Naive thymus-derived CD4-positive, alpha-beta T cell (primary cell): ENCODE measurements around the gene RBFA. TPM values are rescaled to one million over a fixed set of nuclear protein-coding genes. Genes with fewer than 3 reads are reported as not detected.
"Not testable (repeated sequence)": the region's sequence is repeated elsewhere in the genome, so short reads cannot be mapped to it uniquely, and the experiment has no call there.

Experiments
- ATAC-seq: fragments of 150-1000 bp; cut with Tn5 transposase; 2 replicates; pipeline ENCODE4 v1.10.0; 2021; ENCODE audit warnings: mild to moderate bottlenecking, moderate library complexity
- CTCF ChIA-PET: fragments of 350-600 bp; sonication (Branson Sonifier 250); formaldehyde crosslinking; loops from one replicate; lab custom pipeline; 2021; ENCODE audit warnings: antibody characterized with exemption; lab: Charles Lee
- POLR2A ChIA-PET: fragments of 350-600 bp; sonication (Branson Sonifier 250); formaldehyde crosslinking; loops from one replicate; lab custom pipeline; 2021; ENCODE audit warnings: antibody characterized with exemption, inconsistent platforms; lab: Charles Lee
- DNase-seq, 9 donors: peaks; one replicate each; pipeline versions ENCODE4 v3.0.0 to v3.0.0-alpha.2; 2020 to 2022; ENCODE audit warnings: mixed read lengths in 1 of 9
- H3K27ac ChIP-seq: one replicate; pipeline ENCODE4 v1.7.0; 2013; ENCODE audit warnings: mild to moderate bottlenecking, low read depth, low read length, moderate library complexity
- H3K27me3 ChIP-seq, 2 donors: one replicate each; pipeline ENCODE4 v1.7.0; 2013; ENCODE audit warnings: low read length in 2 of 2, mild to moderate bottlenecking in 2 of 2, moderate library complexity in 2 of 2; ENCODE audit not compliant: control insufficient read depth in 2 of 2, insufficient read depth in 2 of 2
- H3K36me3 ChIP-seq, 3 experiments: 1 replicate in 2 of 3; 2 replicates in 1 of 3; pipeline ENCODE4 v1.7.0; 2013; ENCODE audit warnings: low read length in 3 of 3, mild to moderate bottlenecking in 3 of 3, moderate library complexity in 1 of 3; ENCODE audit not compliant: insufficient read depth in 3 of 3, control insufficient read depth in 2 of 3
- H3K4me1 ChIP-seq, 2 donors: one replicate each; pipeline ENCODE4 v1.7.0; 2013; ENCODE audit warnings: low read length in 2 of 2, mild to moderate bottlenecking in 2 of 2, moderate library complexity in 1 of 2; ENCODE audit not compliant: control insufficient read depth in 2 of 2, insufficient read depth in 2 of 2
- H3K4me3 ChIP-seq: 2 replicates; pipeline ENCODE4 v1.7.0; 2013; ENCODE audit warnings: mild to moderate bottlenecking, low read length
- H3K9me3 ChIP-seq, 3 experiments: 1 replicate in 2 of 3; 2 replicates in 1 of 3; pipeline ENCODE4 v1.7.0; 2013; ENCODE audit warnings: low read length in 3 of 3; ENCODE audit not compliant: control insufficient read depth in 2 of 3
- H3K27ac Mint-ChIP-seq, 9 donors: one replicate each; pipeline ENCODE4 v1.8.0; 2020 to 2022; ENCODE audit warnings: mixed read lengths in 9 of 9, mild to moderate bottlenecking in 8 of 9, moderate library complexity in 5 of 9, inconsistent platforms in 2 of 9
- H3K27me3 Mint-ChIP-seq, 5 donors: one replicate each; pipeline ENCODE4 v1.8.0; 2021 to 2022; ENCODE audit warnings: mixed read lengths in 5 of 5, mild to moderate bottlenecking in 1 of 5
- H3K36me3 Mint-ChIP-seq, 5 donors: one replicate each; pipeline ENCODE4 v1.8.0; 2020 to 2022; ENCODE audit warnings: mixed read lengths in 5 of 5, mild to moderate bottlenecking in 3 of 5, inconsistent platforms in 1 of 5
- H3K4me1 Mint-ChIP-seq, 7 donors: one replicate each; pipeline ENCODE4 v1.8.0; 2020 to 2022; ENCODE audit warnings: mixed read lengths in 7 of 7, mild to moderate bottlenecking in 3 of 7, inconsistent platforms in 1 of 7
- H3K4me3 Mint-ChIP-seq, 10 donors: one replicate each; pipeline ENCODE4 v1.8.0; 2020 to 2022; ENCODE audit warnings: mild to moderate bottlenecking in 10 of 10, mixed read lengths in 10 of 10, moderate library complexity in 6 of 10, inconsistent platforms in 2 of 10
- H3K9me3 Mint-ChIP-seq, 11 donors: one replicate each; pipeline ENCODE4 v1.8.0; 2020 to 2022; ENCODE audit warnings: mixed read lengths in 11 of 11, mild to moderate bottlenecking in 4 of 11, inconsistent platforms in 1 of 11, moderate library complexity in 1 of 11
- intact Hi-C, 2 donors: fragments of 100-400 bp; cut with micrococcal nuclease; formaldehyde crosslinking; loops; one replicate each; pipeline ENCODE4 v1.15.1; 2023
- polyA plus RNA-seq, 2 donors: library from polyadenylated mRNA; unstranded; fragments of 300-500 nt; fragmentation: Illumina TruSeq; gene quantifications; one replicate each; pipeline ENCODE4 v1.2.3, GENCODE V29; 2021
- total RNA-seq, 6 experiments: library from RNA in 5 of 6; stranded (reverse) in 5 of 6; gene quantifications; 1 replicate in 5 of 6; 2 replicates in 1 of 6; pipeline ENCODE4 v1.2.3 and lab custom pipeline; 2021 to 2026

Gene RBFA
- total and polyA plus RNA-seq, 7 experiments from 2014 or later = 14.6 to 23.5 (median 21.6) TPM

GRCh38 chr18:80004600-80005342, 29.5 kb upstream of the RBFA start:
- peaks cover 0 to 39% (median 16%) of the 10 kb centered on the region in 5 donors for H3K36me3 Mint-ChIP-seq
- H3K27ac Mint-ChIP-seq = no peak overlapping the region

GRCh38 chr18:80006724-80007123, 27.5 kb upstream of the RBFA start:
- Mint-ChIP-seq H3K4me3 (no peak overlapping the region), H3K36me3 (peaks cover 0 to 45% (median 35%) of the 10 kb centered on the region in 5 donors), H3K4me1 (no peaks in the 10 kb centered on the region), H3K9me3 (peaks cover 0 to 65% (median 21%) of the 10 kb centered on the region in 11 donors), H3K27me3 (no peaks in the 10 kb centered on the region), H3K27ac (no peak overlapping the region)
- Histone ChIP-seq H3K36me3 (no peaks in the 10 kb centered on the region), H3K27me3 (no peaks in the 10 kb centered on the region), H3K27ac (no peak overlapping the region), H3K9me3 (peaks cover 0 to 8% (median 0%) of the 10 kb centered on the region in 3 experiments), H3K4me3 (no peak overlapping the region), H3K4me1 (no peaks in the 10 kb centered on the region)
- ChIA-PET POLR2A (no interaction called here), CTCF (no interaction called here)
- intact Hi-C loops = no loop called here
- ATAC-seq (no peak), DNase-seq (no peak)

More at GRCh38 chr18:80004600-80005342, 29.5 kb upstream of the RBFA start:
- ATAC-seq (no peak), DNase-seq (no peak)
- Mint-ChIP-seq H3K4me3 (no peak overlapping the region), H3K4me1 (no peaks in the 10 kb centered on the region), H3K27me3 (no peaks in the 10 kb centered on the region), H3K9me3 (peaks cover 7 to 65% (median 21%) of the 10 kb centered on the region in 11 donors)
- CTCF ChIA-PET = no interaction called here
- POLR2A ChIA-PET = no interaction called here
- peaks cover 0 to 22% (median 0%) of the 10 kb centered on the region in 3 experiments for H3K9me3 ChIP-seq
- intact Hi-C loops = no loop called here
- no peaks in the 10 kb centered on the region for H3K4me1 ChIP-seq
- no peak overlapping the region for H3K27ac ChIP-seq
- H3K36me3 ChIP-seq = no peaks in the 10 kb centered on the region
- H3K27me3 ChIP-seq = no peaks in the 10 kb centered on the region
- H3K4me3 ChIP-seq = no peak overlapping the region

- CTCF ChIA-PET = no interaction called here
- H3K4me3 Mint-ChIP-seq = no peak overlapping the region
- Histone ChIP-seq H3K27ac (no peak overlapping the region), H3K36me3 (no peaks in the 10 kb centered on the region), H3K27me3 (no peaks in the 10 kb centered on the region), H3K4me1 (no peaks in the 10 kb centered on the region), H3K4me3 (no peak overlapping the region), H3K9me3 (peaks cover 0 to 14% (median 0%) of the 10 kb centered on the region in 3 experiments)
- ATAC-seq (no peak), DNase-seq (no peak)
- H3K27ac Mint-ChIP-seq = no peak overlapping the region
- H3K9me3 Mint-ChIP-seq = peaks cover 0 to 83% (median 27%) of the 10 kb centered on the region in 11 donors
- POLR2A ChIA-PET = no interaction called here
- intact Hi-C loops = no loop called here
- H3K36me3 Mint-ChIP-seq = peaks cover 0 to 53% (median 36%) of the 10 kb centered on the region in 5 donors
- H3K4me1 Mint-ChIP-seq = no peaks in the 10 kb centered on the region
- H3K27me3 Mint-ChIP-seq = no peaks in the 10 kb centered on the region
Observed at GRCh38 chr18:80009661-80010550, 24.3 kb upstream of the RBFA start.

- Histone ChIP-seq H3K4me3 (no peak overlapping the region), H3K9me3 (peaks cover 0 to 14% (median 0%) of the 10 kb centered on the region in 3 experiments), H3K36me3 (no peaks in the 10 kb centered on the region), H3K27ac (no peak overlapping the region), H3K27me3 (no peaks in the 10 kb centered on the region), H3K4me1 (no peaks in the 10 kb centered on the region)
- DNase-seq = no peak
- H3K4me1 Mint-ChIP-seq = no peaks in the 10 kb centered on the region
- peaks cover 0 to 85% (median 27%) of the 10 kb centered on the region in 11 donors for H3K9me3 Mint-ChIP-seq
- no peak for ATAC-seq
- H3K4me3 Mint-ChIP-seq = no peak overlapping the region
- intact Hi-C loops = no loop called here
- ChIA-PET POLR2A (no interaction called here), CTCF (no interaction called here)
- no peaks in the 10 kb centered on the region for H3K27me3 Mint-ChIP-seq
- peaks cover 0 to 53% (median 36%) of the 10 kb centered on the region in 5 donors for H3K36me3 Mint-ChIP-seq
- no peak overlapping the region for H3K27ac Mint-ChIP-seq
Observed at GRCh38 chr18:80010551-80010906, 23.7 kb upstream of the RBFA start.

- H3K4me3 Mint-ChIP-seq, H3K27ac Mint-ChIP-seq, H3K36me3 ChIP-seq, H3K4me1 Mint-ChIP-seq, DNase-seq, ATAC-seq, H3K4me1 ChIP-seq, H3K27ac ChIP-seq, H3K27me3 ChIP-seq, CTCF ChIA-PET, intact Hi-C loops, POLR2A ChIA-PET, H3K4me3 ChIP-seq, H3K27me3 Mint-ChIP-seq: not testable (repeated sequence)
- Mint-ChIP-seq H3K9me3 (peaks cover 0 to 80% (median 24%) of the 10 kb centered on the region in 11 donors), H3K36me3 (peaks cover 0 to 53% (median 36%) of the 10 kb centered on the region in 5 donors)
- H3K9me3 ChIP-seq = peaks cover 0 to 14% (median 0%) of the 10 kb centered on the region in 3 experiments
Observed at GRCh38 chr18:80011496-80012137, 22.6 kb upstream of the RBFA start.

GRCh38 chr18:80012714-80013113, 21.5 kb upstream of the RBFA start:
- no peaks in the 10 kb centered on the region for H3K27me3 ChIP-seq
- Mint-ChIP-seq H3K9me3 (peaks cover 0 to 69% (median 23%) of the 10 kb centered on the region in 11 donors), H3K36me3 (peaks cover 0 to 50% (median 31%) of the 10 kb centered on the region in 5 donors), H3K27ac (no peak overlapping the region), H3K27me3 (no peaks in the 10 kb centered on the region), H3K4me3 (no peak overlapping the region), H3K4me1 (no peaks in the 10 kb centered on the region)
- H3K4me1 ChIP-seq = no peaks in the 10 kb centered on the region
- H3K4me3 ChIP-seq = no peak overlapping the region
- ATAC-seq = no peak
- no peaks in the 10 kb centered on the region for H3K36me3 ChIP-seq
- intact Hi-C loops = no loop called here
- POLR2A ChIA-PET = no interaction called here
- H3K27ac ChIP-seq = no peak overlapping the region
- CTCF ChIA-PET = no interaction called here
- DNase-seq = no peak
- peaks cover 0 to 14% (median 0%) of the 10 kb centered on the region in 3 experiments for H3K9me3 ChIP-seq
